Measurements from ENCODE around the gene BARHL2. TPM values are rescaled to one million over a fixed set of nuclear protein-coding genes. Genes with fewer than 3 reads are reported as not detected.

BARHL2 gene
- total RNA-seq, 1 experiment from 2014 or later, result not detected

GRCh38 chr1:90724926-90725656 lies 8.0 kb upstream of the BARHL2 start:
- DNase-seq (ENCODE audit: low spot score), result no peak

DNA sequence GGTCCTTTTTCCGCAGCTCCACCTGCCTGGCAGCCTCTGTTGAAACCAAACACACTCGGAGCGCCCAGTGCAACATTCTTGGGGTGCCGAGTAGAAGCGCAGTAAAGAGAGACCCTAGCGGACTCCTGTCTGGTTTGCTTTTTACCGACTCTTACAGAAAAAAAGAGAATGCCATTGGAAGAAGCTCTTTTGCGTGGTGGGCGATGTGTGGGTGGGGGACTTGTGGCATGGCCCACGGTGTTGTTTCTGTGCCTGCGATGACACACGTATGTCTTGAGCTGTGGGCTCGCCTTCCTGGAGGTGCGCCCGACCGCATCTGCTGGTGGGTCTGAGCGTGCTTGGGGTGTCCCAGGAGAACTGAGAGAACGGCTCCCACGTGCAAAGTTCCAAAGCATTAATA lies 7.3 kb upstream of the BARHL2 start:
- no peak for DNase-seq (ENCODE audit: low spot score)

- DNase-seq (ENCODE audit: low spot score), result no peak
Observed at GRCh38 chr1:90723590-90724108, 6.5 kb upstream of the BARHL2 start.

GRCh38 chr1:90722874-90723589 lies 5.9 kb upstream of the BARHL2 start:
- DNase-seq (ENCODE audit: low spot score), result no peak

DNA sequence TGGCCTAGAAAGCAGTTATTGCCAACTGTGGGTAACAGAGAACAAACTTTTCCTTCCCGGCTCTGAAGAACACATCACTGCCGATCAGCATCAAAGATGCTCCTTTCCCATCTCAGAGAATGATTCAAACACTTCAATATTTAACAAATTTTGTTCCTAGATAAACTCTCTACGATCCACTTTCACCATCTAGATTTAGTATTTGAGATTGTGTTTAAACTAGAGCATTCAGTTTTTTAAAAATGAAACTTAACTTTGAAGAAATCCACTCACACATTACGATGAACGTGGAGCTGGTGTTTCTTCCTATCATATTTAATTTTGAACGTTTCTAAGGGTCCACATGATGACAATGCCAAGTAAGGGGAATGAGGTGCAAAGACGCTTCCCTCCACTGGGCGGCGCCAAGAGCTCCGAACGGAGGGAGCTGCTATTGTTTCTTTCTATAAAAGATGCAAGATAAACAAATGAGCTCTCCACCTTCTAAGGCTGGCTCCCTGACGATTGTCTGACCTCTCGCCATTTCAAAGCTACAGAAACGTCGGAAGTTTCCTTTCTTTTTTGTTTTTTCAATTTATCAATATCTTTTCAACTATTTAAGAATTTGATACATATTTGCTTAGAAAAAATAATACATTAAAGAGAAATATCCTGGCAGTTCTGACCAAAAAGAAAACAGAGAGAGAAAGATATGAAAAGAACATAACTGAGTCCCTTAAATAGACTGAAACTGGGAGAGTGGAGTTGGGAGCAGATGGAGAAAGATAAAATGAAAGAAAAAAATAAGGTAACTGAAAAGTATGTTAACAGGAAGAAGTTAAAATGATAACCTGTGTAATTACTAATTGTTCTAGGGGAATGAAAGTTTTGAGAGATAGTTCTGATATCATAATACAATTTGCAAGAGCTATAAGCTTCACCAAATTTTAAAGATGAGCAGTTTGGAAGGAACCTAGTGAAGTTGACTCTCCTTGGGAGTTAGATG lies 4.4 kb upstream of the BARHL2 start:
- peak; percentile 47 for DNase-seq (ENCODE audit: low spot score)

GRCh38 chr1:90720145-90720636 lies 3.1 kb upstream of the BARHL2 start:
- no peak for DNase-seq (ENCODE audit: low spot score)

DNA sequence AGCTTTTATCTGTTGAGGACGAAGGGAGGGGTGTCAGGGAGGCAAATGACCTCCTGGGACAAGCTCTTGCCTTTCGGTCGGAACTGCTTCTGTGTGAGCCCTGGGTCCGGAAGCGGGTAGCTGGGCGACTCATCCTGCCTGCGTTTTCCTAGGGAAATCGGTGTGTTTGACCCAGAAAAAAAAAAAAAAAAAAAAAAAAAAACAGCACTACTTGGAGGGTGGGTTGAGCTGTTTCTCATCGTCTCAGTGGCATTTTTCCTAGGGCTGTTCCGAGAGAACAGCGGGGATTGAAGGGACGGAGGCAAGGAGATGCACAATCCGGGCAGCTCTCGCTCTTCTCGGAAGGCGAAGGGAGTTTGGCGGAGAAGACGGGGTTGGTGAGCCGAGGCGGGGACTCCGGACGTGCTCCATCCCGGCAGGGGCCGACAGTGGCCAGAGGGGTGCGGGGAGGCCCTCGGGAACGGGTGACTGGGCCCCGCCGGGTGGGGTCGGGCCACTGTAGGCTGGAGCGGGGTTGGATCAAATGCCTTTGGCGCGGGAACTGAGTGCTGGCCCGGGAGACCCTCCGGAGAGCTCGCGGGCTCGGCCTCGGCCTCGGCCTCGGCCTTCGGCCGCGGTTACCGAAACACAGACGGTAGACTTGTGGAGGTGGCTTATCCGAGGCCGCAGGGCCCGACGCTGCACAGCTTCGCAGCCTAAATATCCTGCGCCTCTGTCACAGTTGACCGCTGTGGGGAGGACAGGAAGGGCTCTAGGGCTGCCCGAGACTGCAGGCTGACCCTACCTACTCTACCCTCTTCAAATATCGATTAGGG lies 2.4 kb upstream of the BARHL2 start:
- DNase-seq (ENCODE audit: low spot score), result no peak

GRCh38 chr1:90718411-90719329 lies 1.6 kb upstream of the BARHL2 start:
- no peak for DNase-seq (ENCODE audit: low spot score)

DNA sequence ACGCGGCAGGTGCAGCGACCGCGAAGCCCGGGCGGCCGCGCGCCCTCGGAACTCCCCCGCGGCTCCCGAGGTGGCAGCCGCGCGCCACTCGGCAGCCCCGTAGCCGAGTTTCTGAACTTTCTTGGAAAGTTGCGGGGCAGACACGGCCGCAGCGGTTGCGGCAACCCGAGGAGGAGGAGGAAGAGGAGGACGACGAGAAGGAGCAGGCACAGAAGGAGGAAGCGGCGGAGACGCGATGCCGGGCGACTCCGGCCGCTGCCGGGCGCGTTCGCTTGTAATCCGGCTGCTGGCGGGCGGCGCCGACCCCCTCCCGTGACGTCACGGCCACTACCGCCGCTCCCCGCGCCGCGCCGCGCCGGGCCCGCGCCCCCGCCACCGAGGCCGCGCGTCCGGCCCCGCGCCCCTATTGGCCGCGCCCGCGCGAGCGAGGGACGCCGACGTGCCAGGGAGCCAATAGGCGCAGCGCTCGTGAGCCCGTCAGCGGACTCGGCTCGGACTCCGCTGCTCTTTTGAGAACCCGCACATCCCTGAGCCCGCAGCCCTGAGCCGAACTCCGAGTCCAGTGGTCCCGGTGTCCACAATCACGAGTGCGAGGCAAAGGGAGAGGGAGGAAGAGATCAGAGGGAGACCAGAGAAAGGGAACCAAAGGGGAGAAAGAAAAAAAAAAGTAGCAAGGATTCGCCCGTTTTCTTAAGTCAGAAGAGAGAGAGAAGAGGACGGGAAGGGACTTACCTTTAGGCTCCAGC lies 736 bp upstream of the BARHL2 start:
- no peak for DNase-seq (ENCODE audit: low spot score)

DNA sequence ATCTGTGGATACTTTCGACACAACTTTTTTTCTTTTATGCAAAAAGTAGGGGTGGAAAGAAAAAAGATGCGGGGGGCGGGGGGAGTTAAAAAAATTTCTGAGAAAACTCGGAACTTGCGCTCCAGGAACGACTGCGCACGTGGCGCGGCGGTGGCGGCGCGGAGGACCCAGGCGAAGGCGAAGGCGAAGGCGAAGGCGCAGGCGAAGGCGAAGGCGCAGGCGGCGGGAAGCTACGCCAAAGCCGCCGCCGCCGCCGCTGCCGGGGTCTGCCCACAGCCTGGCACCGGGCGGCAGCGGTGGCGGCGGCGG lies 208 bp upstream of the BARHL2 start:
- no peak for DNase-seq (ENCODE audit: low spot score)

- DNase-seq (ENCODE audit: low spot score), result no peak
Observed at GRCh38 chr1:90716243-90716551, 905 bp downstream of the BARHL2 start.

GRCh38 chr1:90715309-90715708 lies 1.8 kb downstream of the BARHL2 start:
- no peak for DNase-seq (ENCODE audit: low spot score)

- DNase-seq (ENCODE audit: low spot score), result no peak
Observed at GRCh38 chr1:90714521-90714951, 2.6 kb downstream of the BARHL2 start.

GRCh38 chr1:90713741-90714509 lies 3.2 kb downstream of the BARHL2 start:
- DNase-seq (ENCODE audit: low spot score), result no peak

DNA sequence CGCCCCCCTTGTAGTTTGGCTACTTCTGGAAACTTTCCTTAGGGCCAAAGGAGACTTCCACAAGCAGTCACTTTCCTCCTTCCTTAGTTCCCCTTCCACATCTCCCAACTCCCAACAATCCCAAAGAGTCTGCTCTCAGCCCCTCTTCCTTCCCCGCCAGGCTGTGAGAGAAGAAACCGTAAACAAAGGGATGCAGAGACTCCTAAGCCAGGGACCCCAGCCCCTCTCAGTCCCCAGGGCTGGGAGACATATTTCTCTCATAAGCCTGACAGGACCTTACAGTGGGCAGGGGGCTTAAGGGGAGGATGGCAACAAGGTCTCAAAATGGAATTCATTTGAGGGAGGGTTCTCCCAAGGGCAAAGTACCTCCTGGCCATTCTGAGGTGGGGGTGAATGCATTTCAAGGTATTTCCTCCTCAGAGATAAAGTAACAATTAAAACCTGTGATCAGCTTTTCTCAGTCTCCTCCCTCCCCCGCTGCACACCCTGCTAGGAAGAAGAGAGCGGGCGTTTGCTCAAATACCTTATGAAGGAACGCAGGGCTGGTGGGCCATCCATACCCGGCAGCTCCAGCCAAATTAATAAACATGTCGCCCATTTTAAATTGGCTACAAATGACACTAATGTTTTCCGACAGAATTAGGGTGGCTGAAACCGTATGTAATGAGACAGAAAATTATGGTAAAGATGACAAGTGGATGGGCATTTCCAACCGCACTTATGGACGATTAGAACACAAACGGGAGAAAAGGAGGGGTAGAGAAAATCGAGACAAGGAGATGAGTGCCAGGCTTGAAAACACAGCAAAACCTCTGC lies 4.0 kb downstream of the BARHL2 start:
- DNase-seq (ENCODE audit: low spot score), result no peak

GRCh38 chr1:90712153-90712856 lies 4.8 kb downstream of the BARHL2 start:
- DNase-seq (ENCODE audit: low spot score), result no peak

- DNase-seq (ENCODE audit: low spot score), result no peak
Observed at GRCh38 chr1:90711696-90712095, 5.4 kb downstream of the BARHL2 start.

All from A172 (cell line).